ENCODE results near the gene WNT9A. TPM values are rescaled to one million over a fixed set of nuclear protein-coding genes. Genes with fewer than 3 reads are reported as not detected.
"Not testable (repeated sequence)": the region's sequence is repeated elsewhere in the genome, so short reads cannot be mapped to it uniquely, and the experiment has no call there.

WNT9A gene, protein sequence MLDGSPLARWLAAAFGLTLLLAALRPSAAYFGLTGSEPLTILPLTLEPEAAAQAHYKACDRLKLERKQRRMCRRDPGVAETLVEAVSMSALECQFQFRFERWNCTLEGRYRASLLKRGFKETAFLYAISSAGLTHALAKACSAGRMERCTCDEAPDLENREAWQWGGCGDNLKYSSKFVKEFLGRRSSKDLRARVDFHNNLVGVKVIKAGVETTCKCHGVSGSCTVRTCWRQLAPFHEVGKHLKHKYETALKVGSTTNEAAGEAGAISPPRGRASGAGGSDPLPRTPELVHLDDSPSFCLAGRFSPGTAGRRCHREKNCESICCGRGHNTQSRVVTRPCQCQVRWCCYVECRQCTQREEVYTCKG
- total RNA-seq = 10 to 100 TPM in 4 of 6 donors, 1 to 10 TPM in 2; 4.2 to 15.5 (median 10.9) TPM

DNA sequence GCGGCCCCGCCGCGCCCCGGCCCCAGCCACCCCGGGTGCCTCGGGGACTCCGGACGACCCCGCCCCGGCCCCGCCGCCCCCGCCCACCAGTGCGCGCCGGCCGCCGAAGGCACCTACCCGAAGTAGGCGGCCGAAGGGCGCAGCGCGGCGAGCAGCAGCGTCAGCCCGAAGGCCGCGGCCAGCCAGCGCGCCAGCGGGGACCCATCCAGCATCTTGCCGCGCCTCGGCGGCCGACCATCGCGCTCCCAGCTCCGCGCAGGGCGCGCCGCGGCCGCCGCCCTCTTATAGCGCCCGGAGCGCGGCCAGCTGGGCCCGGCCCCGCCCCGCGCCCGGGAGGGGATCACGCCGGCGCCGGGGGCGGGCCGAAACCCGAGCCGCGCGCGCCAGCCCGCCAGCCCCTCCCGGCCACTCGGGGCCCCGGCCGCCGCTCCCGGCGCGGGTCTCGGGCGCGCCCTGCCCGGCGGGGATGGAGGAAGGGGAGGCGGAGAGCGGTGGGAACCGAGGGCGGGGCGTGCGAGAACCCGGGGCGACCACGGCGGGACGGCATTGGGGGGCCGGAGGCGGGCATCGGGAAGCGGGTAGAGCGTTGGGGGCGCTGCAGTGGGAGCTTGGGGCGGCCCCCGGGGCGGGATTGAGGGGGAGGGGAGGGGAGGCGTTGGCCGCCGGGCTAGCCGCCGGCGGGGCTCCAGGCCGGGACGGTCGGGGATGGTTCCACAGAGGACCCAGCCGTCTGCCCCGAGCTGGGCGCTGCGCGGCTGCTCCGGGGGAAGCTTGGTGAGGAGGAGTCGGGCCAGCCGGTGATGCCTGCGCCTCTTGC, at the start of gene WNT9A:
Gene WNT9A, minus strand, starts transcription at position 257 of the 817 bp plus-strand sequence. Its CDS starts 45 bp downstream, at position 212.
- TF ChIP-seq EP300 (IDR thresholded peaks at IDR 0.05) (no peak), POLR2AphosphoS5 (IDR thresholded peaks at IDR 0.05) (peak in 1 of 2 donors; percentile 28), POLR2A (IDR thresholded peaks at IDR 0.05) (peak in 1 of 4 donors; percentile 44)
- WGBS, 2 donors = 1% methylated on average over 53 of the region's 120 CpGs; no CpG with 5 or more reads in 1 of the 2 donors
- peak in 1 of 2 donors; percentile 87 for ATAC-seq (ENCODE audit: low FRiP score in 2 of 2)
- Histone ChIP-seq H3K4me3 (peak within 1 kb of the TSS; percentile 43 to 65 (median 56)), H3K27me3 (peaks cover 0 to 9% (median 1%) of the 10 kb centered on the region in 4 donors), H3K9me3 (no peaks in the 10 kb centered on the region), H3K36me3 (no peaks in the 10 kb centered on the region), H3K4me1 (peaks cover 28 to 38% (median 33%) of the 10 kb centered on the region in 4 donors), H3K27ac (peak within 1 kb of the TSS; percentile 16 to 67 (median 64))
- DNase-seq = peak; percentile 31 to 93

DNA sequence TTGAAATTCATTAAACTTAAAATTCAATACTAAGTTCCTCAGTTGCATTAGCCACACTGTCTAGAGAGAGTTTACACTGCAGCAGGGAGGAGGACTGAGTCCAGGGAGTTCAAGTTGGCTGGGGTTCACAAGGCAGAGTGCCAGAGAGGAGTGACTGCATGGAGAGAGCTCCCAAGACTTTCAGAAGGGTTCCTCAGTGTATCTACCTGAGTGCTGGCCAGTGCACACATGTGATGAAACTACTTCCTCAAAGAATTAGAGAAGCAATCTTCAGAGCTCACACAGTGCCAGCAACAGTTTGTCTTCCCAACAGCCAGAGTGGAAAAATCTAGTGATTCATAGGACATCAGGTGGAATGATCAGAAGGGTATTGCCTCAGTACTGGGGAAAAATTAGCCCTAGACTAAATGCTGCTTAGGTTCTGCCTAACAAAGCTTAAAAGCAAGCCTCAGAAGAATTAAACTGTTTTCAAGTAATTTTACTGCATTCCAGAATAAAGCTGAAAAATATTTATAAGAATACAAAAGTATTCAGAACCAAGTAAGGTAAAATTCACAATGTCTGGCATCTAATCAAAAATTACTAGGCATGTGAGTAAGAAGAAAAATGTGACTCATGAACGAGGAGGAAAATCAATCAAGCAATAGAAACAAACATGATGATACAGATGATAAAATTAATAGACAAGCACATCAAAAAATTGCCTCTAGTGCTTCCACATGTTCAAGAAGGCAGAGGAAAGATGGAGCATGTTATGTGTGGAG, 48.6 kb upstream of the WNT9A start:
- WGBS, 2 donors = 6 to 16% methylated on average over 1 of the region's 1 CpG
- H3K4me3 ChIP-seq = no peak overlapping the region
- H3K27ac ChIP-seq = no peak overlapping the region
- no peaks in the 10 kb centered on the region for H3K4me1 ChIP-seq
- TF ChIP-seq POLR2AphosphoS5 (IDR thresholded peaks at IDR 0.05) (no peak), EP300 (IDR thresholded peaks at IDR 0.05) (no peak), POLR2A (IDR thresholded peaks at IDR 0.05) (no peak)
- TF ChIP-seq, protein P1, sequence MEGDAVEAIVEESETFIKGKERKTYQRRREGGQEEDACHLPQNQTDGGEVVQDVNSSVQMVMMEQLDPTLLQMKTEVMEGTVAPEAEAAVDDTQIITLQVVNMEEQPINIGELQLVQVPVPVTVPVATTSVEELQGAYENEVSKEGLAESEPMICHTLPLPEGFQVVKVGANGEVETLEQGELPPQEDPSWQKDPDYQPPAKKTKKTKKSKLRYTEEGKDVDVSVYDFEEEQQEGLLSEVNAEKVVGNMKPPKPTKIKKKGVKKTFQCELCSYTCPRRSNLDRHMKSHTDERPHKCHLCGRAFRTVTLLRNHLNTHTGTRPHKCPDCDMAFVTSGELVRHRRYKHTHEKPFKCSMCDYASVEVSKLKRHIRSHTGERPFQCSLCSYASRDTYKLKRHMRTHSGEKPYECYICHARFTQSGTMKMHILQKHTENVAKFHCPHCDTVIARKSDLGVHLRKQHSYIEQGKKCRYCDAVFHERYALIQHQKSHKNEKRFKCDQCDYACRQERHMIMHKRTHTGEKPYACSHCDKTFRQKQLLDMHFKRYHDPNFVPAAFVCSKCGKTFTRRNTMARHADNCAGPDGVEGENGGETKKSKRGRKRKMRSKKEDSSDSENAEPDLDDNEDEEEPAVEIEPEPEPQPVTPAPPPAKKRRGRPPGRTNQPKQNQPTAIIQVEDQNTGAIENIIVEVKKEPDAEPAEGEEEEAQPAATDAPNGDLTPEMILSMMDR (IDR thresholded peaks at IDR 0.05) = no peak
- DNase-seq = peak in 1 of 2 donors; percentile 79
- H3K9me3 ChIP-seq = peaks cover 0 to 12% (median 7%) of the 10 kb centered on the region in 4 donors
- no peak for ATAC-seq (ENCODE audit: low FRiP score in 2 of 2)
- H3K36me3 ChIP-seq = no peaks in the 10 kb centered on the region
- no peaks in the 10 kb centered on the region for H3K27me3 ChIP-seq

DNA sequence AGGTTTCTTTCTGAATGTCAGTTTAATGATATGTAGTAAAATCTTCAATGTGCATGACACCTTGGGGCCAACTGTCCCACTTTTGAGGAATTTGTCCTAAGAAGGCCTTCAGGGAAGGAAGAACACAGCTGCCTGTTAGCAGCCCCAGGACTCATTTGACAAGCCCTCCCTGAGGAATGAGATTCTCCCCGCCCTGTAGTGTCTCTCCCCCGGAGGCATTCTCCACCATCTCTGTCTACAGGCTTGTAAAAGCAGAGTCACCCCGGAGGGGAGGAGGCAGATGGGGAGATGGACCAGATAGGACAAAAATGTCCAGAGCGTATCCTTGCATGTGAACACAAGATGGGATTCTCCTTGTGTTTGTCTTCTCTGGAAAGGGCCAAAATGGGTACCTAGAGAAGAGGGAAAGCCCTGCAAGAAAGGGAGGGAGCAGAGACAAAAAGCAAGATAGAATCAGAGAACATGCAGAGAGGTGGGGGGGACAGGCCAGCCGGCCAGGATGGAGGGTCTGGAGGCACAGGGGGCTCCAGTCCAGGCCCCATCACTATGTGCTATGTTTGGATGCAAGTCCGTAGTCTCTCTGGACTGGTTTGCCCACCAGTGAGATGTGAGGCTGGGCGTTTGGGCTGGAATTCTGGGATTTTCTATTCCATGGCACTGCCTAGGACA, 47.0 kb upstream of the WNT9A start:
- Histone ChIP-seq H3K4me1 (no peaks in the 10 kb centered on the region), H3K9me3 (peaks cover 0 to 17% (median 7%) of the 10 kb centered on the region in 4 donors), H3K27ac (no peak overlapping the region), H3K36me3 (no peaks in the 10 kb centered on the region), H3K27me3 (no peaks in the 10 kb centered on the region), H3K4me3 (no peak overlapping the region)
- ATAC-seq (ENCODE audit: low FRiP score in 2 of 2) (no peak), DNase-seq (no peak)
- WGBS, 2 donors = 67 to 71% methylated on average over 7 of the region's 7 CpGs
- TF ChIP-seq POLR2AphosphoS5 (IDR thresholded peaks at IDR 0.05) (no peak), POLR2A (IDR thresholded peaks at IDR 0.05) (no peak)
- TF ChIP-seq, protein P1 (IDR thresholded peaks at IDR 0.05) = no peak

DNA sequence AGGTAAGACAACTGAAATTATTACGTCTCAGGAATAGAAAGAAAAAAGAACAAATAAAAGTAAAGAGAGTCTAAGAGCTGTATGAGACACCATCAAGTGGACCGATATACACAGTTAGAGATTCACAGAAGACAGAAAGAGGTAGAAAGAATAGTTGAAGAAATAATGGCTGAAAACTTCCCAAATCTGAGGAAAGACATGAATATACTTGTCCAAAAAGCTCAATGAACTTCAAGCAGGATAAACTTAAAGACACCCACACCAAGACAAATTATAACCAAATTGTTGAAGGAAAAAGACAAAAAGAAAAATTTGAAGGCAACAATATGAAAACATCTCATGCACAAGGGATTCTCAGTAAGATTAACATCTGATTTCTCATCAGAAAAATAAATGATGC, 39.4 kb upstream of the WNT9A start:
- Histone ChIP-seq H3K9me3 (peaks cover 0 to 5% (median 0%) of the 10 kb centered on the region in 4 donors), H3K36me3 (no peaks in the 10 kb centered on the region), H3K27me3 (no peaks in the 10 kb centered on the region), H3K4me3 (no peak overlapping the region), H3K4me1 (no peaks in the 10 kb centered on the region), H3K27ac (no peak overlapping the region)
- ATAC-seq (ENCODE audit: low FRiP score in 2 of 2) (no peak), DNase-seq (no peak)
- WGBS, 2 donors = 91 to 95% methylated on average over 2 of the region's 2 CpGs
- TF ChIP-seq, protein P1 (IDR thresholded peaks at IDR 0.05) = no peak
- TF ChIP-seq POLR2AphosphoS5 (IDR thresholded peaks at IDR 0.05) (no peak), EP300 (IDR thresholded peaks at IDR 0.05) (no peak), POLR2A (IDR thresholded peaks at IDR 0.05) (no peak)

DNA sequence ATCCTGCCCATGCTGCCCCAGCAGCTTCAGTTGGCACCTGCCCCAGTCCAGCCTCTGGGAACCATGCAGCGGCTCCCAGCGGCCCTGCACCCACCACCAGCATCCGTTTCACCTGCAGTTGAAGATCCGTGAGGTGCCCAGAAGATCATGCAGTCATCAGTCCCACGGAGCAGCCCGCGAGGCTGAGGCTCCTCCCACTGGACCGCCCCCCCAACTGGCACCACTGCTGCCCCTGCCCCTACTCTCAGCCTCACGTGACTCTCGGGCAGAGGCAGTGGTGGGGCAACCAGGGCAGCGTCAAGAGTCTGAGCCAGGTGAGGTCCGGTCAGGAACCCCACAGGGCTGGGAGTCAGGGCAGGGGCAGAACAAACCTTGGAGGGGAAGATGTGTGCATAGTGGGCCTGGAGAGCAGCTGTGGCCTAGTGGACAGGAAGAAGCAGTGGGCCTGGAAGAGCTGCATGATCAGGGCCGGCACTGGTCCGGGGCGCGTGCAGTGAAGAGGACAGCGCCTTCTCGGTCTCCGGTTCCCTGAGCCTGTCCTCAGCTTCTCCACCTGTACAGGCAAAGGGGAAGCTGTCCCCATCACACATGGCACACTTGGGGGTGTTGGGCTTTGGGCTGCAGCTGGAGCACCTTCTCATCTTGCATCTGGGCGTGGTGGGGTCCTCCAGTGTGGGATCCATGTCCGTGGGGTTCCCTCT, 28.0 kb upstream of the WNT9A start:
- H3K4me3 ChIP-seq; H3K36me3 ChIP-seq; H3K27me3 ChIP-seq; ATAC-seq (ENCODE audit: low FRiP score in 2 of 2); H3K27ac ChIP-seq; H3K9me3 ChIP-seq; H3K4me1 ChIP-seq: not testable (repeated sequence)
- WGBS, 2 donors = 83 to 100% methylated on average over 1 to 13 of the region's 21 CpGs
- DNase-seq = peak in 1 of 2 donors; percentile 50

DNA sequence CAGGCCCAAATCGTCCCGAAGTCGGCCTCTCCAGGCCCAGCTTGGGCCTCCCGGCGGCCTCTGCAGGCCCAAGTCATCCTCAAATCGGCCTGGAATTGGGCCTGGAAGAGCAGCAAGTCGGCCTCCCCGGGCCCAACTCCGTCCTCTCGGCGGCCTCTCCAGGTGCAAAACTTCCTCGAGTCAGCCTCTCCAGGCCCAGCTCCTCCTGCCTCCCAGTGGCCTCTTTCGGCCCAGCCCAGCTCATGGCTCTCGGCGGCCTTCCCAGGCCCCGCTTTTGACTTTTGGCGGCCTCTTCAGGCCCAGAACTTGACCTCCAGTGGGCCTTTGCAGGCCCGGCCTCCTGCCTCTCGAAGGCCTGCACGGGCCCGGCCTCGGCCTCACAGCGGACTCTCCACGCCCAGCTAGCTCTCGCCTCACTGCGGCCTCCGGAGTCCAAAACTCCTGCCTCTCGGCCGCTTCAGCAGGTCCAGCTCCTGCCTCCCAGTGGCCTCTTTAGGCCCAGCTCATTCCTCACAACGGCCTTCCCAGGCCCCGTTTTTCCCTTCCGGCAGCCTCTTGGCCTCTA, 26.1 kb upstream of the WNT9A start:
- not testable (repeated sequence) for H3K36me3 ChIP-seq; H3K9me3 ChIP-seq; ATAC-seq (ENCODE audit: low FRiP score in 2 of 2); H3K4me1 ChIP-seq; H3K27ac ChIP-seq; H3K27me3 ChIP-seq; H3K4me3 ChIP-seq
- 94 to 97% methylated on average over 16 to 20 of the region's 32 CpGs for WGBS, 2 donors
- peak in 1 of 2 donors; percentile 70 for DNase-seq

DNA sequence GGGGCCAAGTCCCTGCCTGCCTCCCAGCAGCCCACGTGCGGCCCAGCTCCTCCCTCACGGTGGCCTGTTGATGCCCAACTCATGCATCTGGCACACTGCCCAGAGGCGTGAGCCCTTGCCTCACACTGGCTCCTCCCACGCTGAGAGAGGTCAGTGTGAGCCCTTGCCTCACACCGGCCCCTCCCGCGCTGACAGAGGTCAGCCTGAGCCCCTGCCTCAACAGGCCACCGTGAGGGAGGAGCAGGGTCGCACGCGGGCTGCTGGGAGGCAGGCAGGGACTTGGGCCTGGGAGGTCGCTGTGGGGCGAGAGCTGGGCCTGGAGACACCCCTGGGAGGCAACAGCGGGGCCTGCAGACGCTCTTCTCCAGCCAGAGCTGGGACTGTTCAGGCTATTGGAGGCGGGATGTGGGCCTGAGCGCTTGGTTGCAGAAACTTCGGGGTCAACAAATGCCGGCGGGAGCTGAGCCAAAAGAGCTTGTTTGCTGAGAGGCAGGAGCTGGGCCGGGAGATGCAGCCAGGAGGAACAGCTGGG, 25.2 kb upstream of the WNT9A start:
- not testable (repeated sequence) for H3K27me3 ChIP-seq; H3K4me3 ChIP-seq; H3K9me3 ChIP-seq; H3K27ac ChIP-seq; ATAC-seq (ENCODE audit: low FRiP score in 2 of 2); H3K4me1 ChIP-seq; H3K36me3 ChIP-seq
- WGBS, 2 donors = 84 to 92% methylated on average over 15 to 21 of the region's 22 CpGs
- peak in 1 of 2 donors; percentile 76 for DNase-seq

Data from upper lobe of left lung (tissue), 6 donors.